Fibroblast of skin of left quadriceps (primary cell): ENCODE data around the gene VILL.
"Not testable (repeated sequence)": the region's sequence is repeated elsewhere in the genome, so short reads cannot be mapped to it uniquely, and the experiment has no call there.

Experiments used
- DNase-seq, 2 experiments: peaks; one replicate each; pipeline ENCODE4 v3.0.0-alpha.2; 2013; ENCODE audit warnings: low read depth in 2 of 2

Gene VILL

GRCh38 chr3:37986479-37987314 is 3.9 kb upstream of the VILL start:
- no peak for DNase-seq

GRCh38 chr3:37987315-37987697 is 3.3 kb upstream of the VILL start:
- DNase-seq: no peak

- no peak for DNase-seq
Measured at GRCh38 chr3:37987751-37988179, 2.8 kb upstream of the VILL start.

- not testable (repeated sequence) for DNase-seq
Measured at GRCh38 chr3:37988376-37988775, 2.2 kb upstream of the VILL start.

DNA sequence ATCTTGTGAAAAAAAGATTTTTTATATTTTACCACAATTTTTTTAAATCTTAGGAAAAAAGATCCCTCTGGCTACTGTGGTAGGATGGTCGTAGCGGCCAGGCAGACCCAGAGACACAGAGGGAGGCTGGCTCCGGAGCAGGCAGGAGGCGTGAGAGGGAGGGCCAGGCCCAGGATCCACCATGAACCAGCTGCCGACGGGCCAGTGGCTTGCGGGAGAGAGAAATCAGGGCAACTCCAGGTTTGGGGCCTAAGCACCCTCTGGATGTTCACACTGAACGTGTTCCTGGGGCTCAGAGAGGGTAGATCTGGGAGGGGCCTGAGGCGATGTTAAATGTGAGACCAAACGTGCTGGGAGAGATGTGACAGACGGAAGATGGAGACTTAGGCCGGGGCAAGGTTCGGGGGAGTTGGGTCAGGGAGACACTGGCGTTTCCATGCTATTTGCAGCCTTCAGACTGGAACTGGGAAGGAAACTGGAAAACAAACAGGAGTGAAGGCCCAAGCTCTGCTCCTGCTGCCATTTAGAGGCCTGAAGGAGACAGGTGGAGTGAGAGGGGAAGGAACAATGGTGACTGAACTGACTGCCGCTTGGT is 1.6 kb upstream of the VILL start:
- DNase-seq: no peak

DNA sequence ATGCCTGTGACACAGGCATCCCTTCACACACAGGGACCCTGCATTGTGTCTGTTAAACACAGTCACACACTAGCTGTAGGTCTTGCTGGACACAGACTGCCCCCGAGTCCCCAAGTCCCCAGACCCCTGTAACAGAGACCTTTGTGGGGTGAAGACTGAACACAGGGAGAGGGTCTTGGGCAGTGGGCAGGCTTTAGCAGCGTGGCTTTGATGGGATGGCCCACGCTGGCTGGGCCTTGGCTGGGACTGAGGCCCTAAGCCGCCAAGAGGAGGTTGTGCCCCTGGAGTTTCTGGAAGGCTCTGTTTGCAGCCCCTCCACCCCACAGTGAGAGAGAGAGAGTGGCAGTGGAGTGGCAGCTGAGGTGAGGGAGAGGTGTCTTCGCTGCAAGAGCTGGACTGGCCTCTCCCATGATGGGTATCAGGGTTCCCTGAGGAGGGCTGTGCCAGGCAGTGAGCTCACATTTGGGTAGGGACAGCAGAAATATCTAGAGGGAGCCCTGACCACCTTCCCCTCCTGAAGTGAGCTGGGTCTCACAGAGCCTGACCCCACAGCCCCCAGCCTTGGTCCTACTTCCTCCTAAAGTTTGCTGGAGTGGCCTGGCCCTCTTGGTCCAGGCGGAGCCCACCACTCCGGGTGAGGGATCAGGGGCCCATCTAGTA is 635 bp upstream of the VILL start:
- no peak for DNase-seq

GRCh38 chr3:37991109-37991508 is 523 bp downstream of the VILL start:
- no peak for DNase-seq

GRCh38 chr3:37991823-37992222 is 1.2 kb downstream of the VILL start:
- no peak for DNase-seq

GRCh38 chr3:37992271-37993066 is 1.9 kb downstream of the VILL start:
- DNase-seq: no peak

GRCh38 chr3:37993067-37993455 is 2.5 kb downstream of the VILL start:
- no peak for DNase-seq

DNA sequence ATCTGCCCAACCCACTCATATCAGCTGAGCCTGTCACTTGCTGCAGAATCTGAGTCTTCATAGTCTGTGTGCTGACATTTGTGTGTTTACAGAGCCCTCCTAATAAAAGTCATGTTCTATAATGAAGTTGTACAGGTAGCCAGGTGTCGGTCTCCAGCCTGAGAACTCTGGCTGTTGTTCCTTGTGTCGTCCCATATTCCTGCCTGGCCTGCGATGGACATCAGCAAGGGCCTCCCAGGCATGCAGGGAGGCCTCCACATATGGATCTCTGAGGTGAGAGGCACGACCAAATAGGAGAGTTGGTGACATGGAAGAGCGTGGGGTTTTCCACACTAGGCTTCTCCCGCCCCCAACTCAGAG is 2.9 kb downstream of the VILL start:
- DNase-seq: no peak

DNA sequence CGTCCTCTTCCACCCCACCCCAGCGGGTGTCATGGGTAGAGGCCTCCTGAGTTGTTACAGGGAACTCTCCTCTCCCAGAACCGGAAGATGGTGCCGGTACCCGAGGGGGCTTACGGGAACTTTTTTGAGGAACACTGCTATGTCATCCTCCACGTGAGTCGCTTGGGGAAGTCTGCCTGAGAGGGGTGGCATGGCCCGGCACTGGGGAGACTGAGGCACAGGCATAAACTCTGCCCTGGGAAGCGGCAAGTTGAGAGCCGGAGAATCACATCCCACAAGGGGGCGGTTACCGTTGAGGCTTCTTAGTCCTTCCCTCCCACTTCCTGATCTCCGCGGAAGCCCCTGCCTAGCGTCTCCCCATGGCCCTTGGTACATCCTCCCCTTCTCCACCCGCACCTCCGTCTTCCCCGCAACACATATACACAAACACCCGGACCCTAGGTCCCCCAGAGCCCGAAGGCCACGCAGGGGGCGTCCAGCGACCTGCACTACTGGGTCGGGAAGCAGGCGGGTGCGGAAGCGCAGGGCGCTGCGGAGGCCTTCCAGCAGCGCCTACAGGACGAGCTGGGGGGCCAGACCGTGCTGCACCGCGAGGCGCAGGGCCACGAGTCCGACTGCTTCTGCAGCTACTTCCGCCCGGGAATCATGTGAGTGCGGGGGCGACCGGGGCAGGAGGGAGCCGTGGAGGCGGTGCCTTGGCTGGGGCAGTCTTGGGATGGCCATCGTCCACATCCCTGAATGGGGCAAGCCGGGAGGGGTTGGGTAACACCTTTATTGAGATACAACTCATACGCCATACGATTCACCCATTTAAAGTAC is 3.4 kb downstream of the VILL start:
- DNase-seq: peak; percentile 31 to 36

DNA sequence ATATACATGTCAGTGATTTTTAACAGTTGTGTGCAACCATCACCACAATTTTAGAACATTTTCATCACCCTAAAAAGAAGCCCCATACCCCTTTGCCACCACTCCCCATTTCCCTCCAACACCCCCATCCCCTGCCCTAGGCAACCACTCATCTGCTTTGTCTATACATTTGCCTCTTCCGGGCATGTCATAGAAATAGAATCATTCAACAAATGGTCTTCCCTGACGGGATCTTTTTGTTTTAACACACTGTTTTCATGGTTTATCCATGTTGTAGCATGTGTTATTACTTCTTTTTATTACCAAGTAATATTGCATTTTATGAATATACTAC is 4.0 kb downstream of the VILL start:
- no peak for DNase-seq

GRCh38 chr3:37995652-37996641 is 5.4 kb downstream of the VILL start:
- no peak for DNase-seq

GRCh38 chr3:37996785-37997301 is 6.3 kb downstream of the VILL start:
- peak; percentile 47 to 53 for DNase-seq

DNA sequence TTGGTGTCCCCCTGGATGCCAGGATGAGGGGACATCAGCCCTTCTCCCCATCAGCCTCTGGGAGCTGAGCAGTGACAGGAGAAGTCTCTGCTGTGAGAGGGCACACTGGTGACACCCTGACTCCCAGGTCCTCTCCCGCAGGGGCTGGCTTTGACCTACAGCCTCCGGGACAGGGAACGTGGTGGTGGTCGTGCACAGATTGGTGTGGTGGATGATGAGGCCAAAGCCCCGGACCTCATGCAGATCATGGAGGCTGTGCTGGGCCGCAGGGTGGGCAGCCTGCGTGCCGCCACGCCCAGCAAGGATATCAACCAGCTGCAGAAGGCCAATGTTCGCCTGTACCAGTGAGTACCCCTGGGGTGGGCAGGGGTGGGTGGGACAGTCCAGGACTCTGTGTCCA is 6.8 kb downstream of the VILL start:
- DNase-seq: no peak

DNA sequence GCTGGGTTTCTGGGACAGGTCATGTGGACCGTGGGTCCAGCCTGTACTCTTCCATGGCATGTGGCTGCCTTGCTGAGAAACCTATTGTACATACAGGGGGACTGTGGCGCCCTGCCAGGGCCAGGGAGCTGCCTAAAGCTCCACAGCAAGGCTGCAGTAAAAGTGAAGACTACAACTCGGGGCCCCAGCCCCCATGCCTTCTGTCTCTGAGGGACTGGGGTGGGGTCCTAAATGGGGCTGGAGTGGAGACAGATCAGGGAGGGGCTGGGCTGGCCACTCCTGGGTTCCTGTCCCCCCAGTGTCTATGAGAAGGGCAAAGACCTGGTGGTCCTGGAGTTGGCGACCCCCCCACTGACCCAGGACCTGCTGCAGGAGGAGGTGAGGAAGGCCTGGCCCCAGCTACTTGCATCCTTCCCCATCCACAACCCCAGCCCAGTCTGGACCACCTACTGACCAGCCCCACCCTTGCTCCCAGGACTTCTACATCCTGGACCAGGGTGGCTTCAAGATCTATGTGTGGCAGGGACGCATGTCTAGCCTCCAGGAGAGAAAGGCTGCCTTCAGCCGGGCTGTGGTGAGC is 7.3 kb downstream of the VILL start:
- no peak for DNase-seq

DNA sequence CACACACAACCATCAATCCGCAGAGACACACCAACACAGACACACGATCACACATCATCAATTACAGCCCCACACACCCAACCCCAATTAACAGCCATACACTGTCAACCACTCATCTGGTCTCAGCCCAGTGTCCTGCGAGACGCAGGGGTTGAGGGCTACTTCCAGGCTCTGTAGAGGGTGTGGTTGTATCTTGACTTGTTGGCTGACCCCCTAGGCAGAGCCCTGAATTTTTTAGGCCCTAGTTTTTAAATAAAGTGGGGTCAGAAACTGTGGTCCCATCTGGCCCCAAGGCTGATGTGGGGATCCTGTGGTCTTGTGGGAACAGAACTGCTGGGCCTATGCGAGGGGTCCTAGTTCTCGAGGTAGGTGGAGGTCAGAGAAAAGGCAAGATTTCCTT is 9.2 kb downstream of the VILL start:
- no peak for DNase-seq

DNA sequence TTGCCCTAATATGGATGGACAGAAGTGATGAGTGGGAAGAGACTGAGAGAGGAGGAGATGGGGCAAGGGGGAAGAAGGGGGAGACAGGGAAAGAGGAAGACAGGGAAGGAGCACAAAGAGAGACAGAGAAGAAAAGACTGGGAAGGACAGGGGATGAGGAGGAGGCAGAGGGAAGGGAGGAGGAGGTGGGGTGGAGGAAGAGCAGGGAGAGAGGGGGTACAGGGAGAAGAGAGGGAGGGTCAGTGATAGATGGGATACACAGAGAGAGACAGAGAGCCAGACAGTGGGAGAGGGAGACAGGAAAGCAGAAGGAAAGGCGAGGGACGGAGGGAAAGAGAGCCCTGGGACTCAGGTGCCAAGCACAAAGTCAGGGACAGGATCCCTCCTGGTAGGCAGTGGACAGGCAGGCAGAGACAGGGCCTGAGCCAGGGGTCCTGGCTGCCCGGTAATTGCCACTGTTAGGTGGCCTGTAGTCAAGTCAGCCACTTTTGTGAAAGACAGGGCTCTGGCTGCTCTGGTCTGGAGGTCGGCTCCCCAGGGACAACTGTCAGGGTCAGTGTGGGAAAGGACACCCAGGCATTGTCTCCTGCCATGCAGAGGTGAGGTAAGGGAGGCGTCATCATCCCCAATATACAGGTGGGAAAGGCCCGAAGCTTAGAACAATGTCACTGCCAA is 9.8 kb downstream of the VILL start:
- DNase-seq: no peak
